ENCODE data around the gene TAT. TPM values are rescaled to one million over a fixed set of nuclear protein-coding genes. Genes with fewer than 3 reads are reported as not detected.
A peak's percentile ranks its signal among the peaks of the same experiment; 100 is the strongest.
"Not testable (repeated sequence)": the region's sequence is repeated elsewhere in the genome, so short reads cannot be mapped to it uniquely, and the experiment has no call there.

Gene TAT
- total RNA-seq, 1 donor from 2014 or later: not detected

GRCh38 chr16:71610447-71610846 is 33.6 kb upstream of the TAT start:
- Histone ChIP-seq H3K9me3 (ENCODE audit: insufficient read depth, low read depth, low read length) (no peaks in the 10 kb centered on the region), H3K27me3 (ENCODE audit: insufficient read depth, low read length) (peaks cover 2% of the 10 kb centered on the region), H4K20me1 (ENCODE audit: insufficient read depth, low read length) (no peaks in the 10 kb centered on the region), H3K4me1 (ENCODE audit: insufficient read depth, low read length) (peaks cover 3% of the 10 kb centered on the region), H3K79me2 (ENCODE audit: insufficient read depth, low read length) (no peaks in the 10 kb centered on the region), H3K36me3 (ENCODE audit: insufficient read depth, low read length) (no peaks in the 10 kb centered on the region), H3K4me3 (ENCODE audit: insufficient read depth, low read depth, low read length) (no peak overlapping the region), H3K9ac (ENCODE audit: low read length) (no peak overlapping the region), H2AFZ (ENCODE audit: low read depth, low read length) (no peak overlapping the region), H3K27ac (ENCODE audit: low read depth, low read length) (no peak overlapping the region), H3K4me2 (ENCODE audit: low read length) (no peak overlapping the region)
- H3K4me3 Mint-ChIP-seq (ENCODE audit: unreplicated experiment): no peak overlapping the region
- no peaks in the 10 kb centered on the region for H3K36me3 Mint-ChIP-seq (ENCODE audit: low read depth, unreplicated experiment)
- no peak overlapping the region for H3K27ac Mint-ChIP-seq (ENCODE audit: unreplicated experiment)
- H3K27me3 Mint-ChIP-seq (ENCODE audit: low read depth, unreplicated experiment): peaks cover 8% of the 10 kb centered on the region
- H3K9me3 Mint-ChIP-seq (ENCODE audit: unreplicated experiment): no peaks in the 10 kb centered on the region
- H3K4me1 Mint-ChIP-seq (ENCODE audit: low read depth, unreplicated experiment): peaks cover 14% of the 10 kb centered on the region
- no peak for DNase-seq (ENCODE audit: low read depth)
- no peak for FAIRE-seq
- no peak for TF ChIP-seq EZH2 (IDR thresholded peaks at IDR 0.05; ENCODE audit: insufficient read depth, low read length)
- TF ChIP-seq CTCF (IDR thresholded peaks at IDR 0.05; ENCODE audit: insufficient read depth, low read depth, low read length): no peak

- H3K27me3 Mint-ChIP-seq (ENCODE audit: low read depth, unreplicated experiment): peaks cover under 1% of the 10 kb centered on the region
- H3K4me1 ChIP-seq (ENCODE audit: insufficient read depth, low read length): peaks cover 3% of the 10 kb centered on the region
- no peaks in the 10 kb centered on the region for H3K36me3 Mint-ChIP-seq (ENCODE audit: low read depth, unreplicated experiment)
- TF ChIP-seq EZH2 (IDR thresholded peaks at IDR 0.05; ENCODE audit: insufficient read depth, low read length): no peak
- TF ChIP-seq CTCF (IDR thresholded peaks at IDR 0.05; ENCODE audit: insufficient read depth, low read depth, low read length): no peak
- no peak overlapping the region for H3K4me2 ChIP-seq (ENCODE audit: low read length)
- no peak overlapping the region for H3K27ac Mint-ChIP-seq (ENCODE audit: unreplicated experiment)
- FAIRE-seq: no peak
- no peaks in the 10 kb centered on the region for H3K9me3 ChIP-seq (ENCODE audit: insufficient read depth, low read depth, low read length)
- no peaks in the 10 kb centered on the region for H3K36me3 ChIP-seq (ENCODE audit: insufficient read depth, low read length)
- H3K79me2 ChIP-seq (ENCODE audit: insufficient read depth, low read length): no peaks in the 10 kb centered on the region
- no peak overlapping the region for H3K9ac ChIP-seq (ENCODE audit: low read length)
- no peak overlapping the region for H2AFZ ChIP-seq (ENCODE audit: low read depth, low read length)
- H3K9me3 Mint-ChIP-seq (ENCODE audit: unreplicated experiment): no peaks in the 10 kb centered on the region
- no peak overlapping the region for H3K27ac ChIP-seq (ENCODE audit: low read depth, low read length)
- H3K27me3 ChIP-seq (ENCODE audit: insufficient read depth, low read length): peaks cover 2% of the 10 kb centered on the region
- peaks cover 14% of the 10 kb centered on the region for H3K4me1 Mint-ChIP-seq (ENCODE audit: low read depth, unreplicated experiment)
- no peak overlapping the region for H3K4me3 Mint-ChIP-seq (ENCODE audit: unreplicated experiment)
- no peak for DNase-seq (ENCODE audit: low read depth)
- H4K20me1 ChIP-seq (ENCODE audit: insufficient read depth, low read length): no peaks in the 10 kb centered on the region
- H3K4me3 ChIP-seq (ENCODE audit: insufficient read depth, low read depth, low read length): no peak overlapping the region
Observed at GRCh38 chr16:71609066-71609465, 32.2 kb upstream of the TAT start.

GRCh38 chr16:71600822-71601221 is 23.9 kb upstream of the TAT start:
- H3K27ac ChIP-seq (ENCODE audit: low read depth, low read length): no peak overlapping the region
- no peaks in the 10 kb centered on the region for H3K9me3 Mint-ChIP-seq (ENCODE audit: unreplicated experiment)

GRCh38 chr16:71598426-71598825 is 21.5 kb upstream of the TAT start:
- not testable (repeated sequence) for H3K36me3 Mint-ChIP-seq (ENCODE audit: low read depth, unreplicated experiment); H3K9me3 ChIP-seq (ENCODE audit: insufficient read depth, low read depth, low read length); H3K4me2 ChIP-seq (ENCODE audit: low read length); H2AFZ ChIP-seq (ENCODE audit: low read depth, low read length); H3K36me3 ChIP-seq (ENCODE audit: insufficient read depth, low read length); H3K4me1 ChIP-seq (ENCODE audit: insufficient read depth, low read length); H3K4me3 Mint-ChIP-seq (ENCODE audit: unreplicated experiment); H3K4me3 ChIP-seq (ENCODE audit: insufficient read depth, low read depth, low read length); H3K27ac Mint-ChIP-seq (ENCODE audit: unreplicated experiment); H3K9ac ChIP-seq (ENCODE audit: low read length); H3K79me2 ChIP-seq (ENCODE audit: insufficient read depth, low read length); H3K4me1 Mint-ChIP-seq (ENCODE audit: low read depth, unreplicated experiment); H3K27me3 ChIP-seq (ENCODE audit: insufficient read depth, low read length); DNase-seq (ENCODE audit: low read depth); H4K20me1 ChIP-seq (ENCODE audit: insufficient read depth, low read length); H3K27ac ChIP-seq (ENCODE audit: low read depth, low read length); H3K9me3 Mint-ChIP-seq (ENCODE audit: unreplicated experiment); FAIRE-seq; H3K27me3 Mint-ChIP-seq (ENCODE audit: low read depth, unreplicated experiment)

More at GRCh38 chr16:71600822-71601221, 23.9 kb upstream of the TAT start:
- Histone ChIP-seq H3K9ac (ENCODE audit: low read length) (no peak overlapping the region), H3K9me3 (ENCODE audit: insufficient read depth, low read depth, low read length) (no peaks in the 10 kb centered on the region), H3K4me1 (ENCODE audit: insufficient read depth, low read length) (no peaks in the 10 kb centered on the region), H4K20me1 (ENCODE audit: insufficient read depth, low read length) (no peaks in the 10 kb centered on the region), H2AFZ (ENCODE audit: low read depth, low read length) (no peak overlapping the region), H3K27me3 (ENCODE audit: insufficient read depth, low read length) (no peaks in the 10 kb centered on the region), H3K4me3 (ENCODE audit: insufficient read depth, low read depth, low read length) (no peak overlapping the region), H3K4me2 (ENCODE audit: low read length) (no peak overlapping the region), H3K79me2 (ENCODE audit: insufficient read depth, low read length) (no peaks in the 10 kb centered on the region), H3K36me3 (ENCODE audit: insufficient read depth, low read length) (no peaks in the 10 kb centered on the region)
- FAIRE-seq (no peak), DNase-seq (ENCODE audit: low read depth) (no peak)
- Mint-ChIP-seq H3K27ac (ENCODE audit: unreplicated experiment) (peak overlapping the region; percentile 41), H3K4me3 (ENCODE audit: unreplicated experiment) (no peak overlapping the region), H3K27me3 (ENCODE audit: low read depth, unreplicated experiment) (peaks cover 9% of the 10 kb centered on the region), H3K4me1 (ENCODE audit: low read depth, unreplicated experiment) (peaks cover 2% of the 10 kb centered on the region), H3K36me3 (ENCODE audit: low read depth, unreplicated experiment) (no peaks in the 10 kb centered on the region)
- TF ChIP-seq EZH2 (IDR thresholded peaks at IDR 0.05; ENCODE audit: insufficient read depth, low read length): no peak
- TF ChIP-seq CTCF (IDR thresholded peaks at IDR 0.05; ENCODE audit: insufficient read depth, low read depth, low read length): no peak

All from astrocyte (in vitro differentiated cells and primary cell).